Measurements from ENCODE around the gene CACNA1E.

CACNA1E gene

GRCh38 chr1:181531951-181532600 lies 48.8 kb downstream of the CACNA1E start (continued):
- TF ChIP-seq OSR1 (CRISPR knock-in tag; IDR thresholded peaks at IDR 0.05): no peak
- TF ChIP-seq, protein P1, sequence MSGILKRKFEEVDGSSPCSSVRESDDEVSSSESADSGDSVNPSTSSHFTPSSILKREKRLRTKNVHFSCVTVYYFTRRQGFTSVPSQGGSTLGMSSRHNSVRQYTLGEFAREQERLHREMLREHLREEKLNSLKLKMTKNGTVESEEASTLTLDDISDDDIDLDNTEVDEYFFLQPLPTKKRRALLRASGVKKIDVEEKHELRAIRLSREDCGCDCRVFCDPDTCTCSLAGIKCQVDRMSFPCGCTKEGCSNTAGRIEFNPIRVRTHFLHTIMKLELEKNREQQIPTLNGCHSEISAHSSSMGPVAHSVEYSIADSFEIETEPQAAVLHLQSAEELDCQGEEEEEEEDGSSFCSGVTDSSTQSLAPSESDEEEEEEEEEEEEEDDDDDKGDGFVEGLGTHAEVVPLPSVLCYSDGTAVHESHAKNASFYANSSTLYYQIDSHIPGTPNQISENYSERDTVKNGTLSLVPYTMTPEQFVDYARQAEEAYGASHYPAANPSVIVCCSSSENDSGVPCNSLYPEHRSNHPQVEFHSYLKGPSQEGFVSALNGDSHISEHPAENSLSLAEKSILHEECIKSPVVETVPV (CRISPR knock-in tag; IDR thresholded peaks at IDR 0.05): no peak

DNA sequence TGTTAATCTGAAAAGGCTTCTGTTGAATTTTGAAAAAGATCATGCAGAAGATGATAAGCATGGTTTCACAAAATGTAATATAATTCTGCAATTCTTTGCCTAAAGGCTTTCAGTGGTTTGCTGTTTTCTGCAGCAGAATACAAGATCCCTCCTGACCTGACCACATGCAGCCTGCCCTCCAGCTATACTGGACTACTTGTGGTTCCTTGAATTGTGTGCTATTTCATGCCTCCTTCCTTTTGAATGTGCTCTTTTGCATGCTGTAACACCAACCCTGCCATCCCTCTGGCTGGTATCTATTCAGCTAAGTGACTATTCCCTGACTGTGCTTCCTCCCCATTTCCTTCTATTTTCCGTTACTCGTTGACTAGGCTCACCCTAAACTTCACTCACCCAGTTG lies 55.5 kb downstream of the CACNA1E start:
- TF ChIP-seq SNAI2 (CRISPR knock-in tag; IDR thresholded peaks at IDR 0.05): no peak
- ATAC-seq: no peak

GRCh38 chr1:181541458-181541857 lies 58.1 kb downstream of the CACNA1E start:
- no peak for ATAC-seq

More at GRCh38 chr1:181541458-181541857, 58.1 kb downstream of the CACNA1E start:
- no peak for TF ChIP-seq ZNF565 (CRISPR knock-in tag; conservative IDR thresholded peaks at IDR 0.05; ENCODE audit: low read depth)
- no peak for TF ChIP-seq ZFP30 (CRISPR knock-in tag; IDR thresholded peaks at IDR 0.05)
- no peak for TF ChIP-seq SNAI2 (CRISPR knock-in tag; IDR thresholded peaks at IDR 0.05)
- TF ChIP-seq, protein P2, sequence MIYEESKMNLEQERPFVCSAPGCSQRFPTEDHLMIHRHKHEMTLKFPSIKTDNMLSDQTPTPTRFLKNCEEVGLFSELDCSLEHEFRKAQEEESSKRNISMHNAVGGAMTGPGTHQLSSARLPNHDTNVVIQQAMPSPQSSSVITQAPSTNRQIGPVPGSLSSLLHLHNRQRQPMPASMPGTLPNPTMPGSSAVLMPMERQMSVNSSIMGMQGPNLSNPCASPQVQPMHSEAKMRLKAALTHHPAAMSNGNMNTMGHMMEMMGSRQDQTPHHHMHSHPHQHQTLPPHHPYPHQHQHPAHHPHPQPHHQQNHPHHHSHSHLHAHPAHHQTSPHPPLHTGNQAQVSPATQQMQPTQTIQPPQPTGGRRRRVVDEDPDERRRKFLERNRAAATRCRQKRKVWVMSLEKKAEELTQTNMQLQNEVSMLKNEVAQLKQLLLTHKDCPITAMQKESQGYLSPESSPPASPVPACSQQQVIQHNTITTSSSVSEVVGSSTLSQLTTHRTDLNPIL (CRISPR knock-in tag; IDR thresholded peaks at IDR 0.05; ENCODE audit: low read depth): no peak
- TF ChIP-seq, protein P1 (CRISPR knock-in tag; IDR thresholded peaks at IDR 0.05): no peak
- TF ChIP-seq CSDC2 (CRISPR knock-in tag; IDR thresholded peaks at IDR 0.05): no peak
- TF ChIP-seq ISL1 (CRISPR knock-in tag; IDR thresholded peaks at IDR 0.05): no peak
- no peak for TF ChIP-seq TCF4 (CRISPR knock-in tag; IDR thresholded peaks at IDR 0.05; ENCODE audit: borderline replicate concordance)
- no peak for TF ChIP-seq PPARA (CRISPR knock-in tag; IDR thresholded peaks at IDR 0.05; ENCODE audit: borderline replicate concordance)
- TF ChIP-seq TSHZ2 (CRISPR knock-in tag; IDR thresholded peaks at IDR 0.05): no peak
- no peak for TF ChIP-seq ARNTL (CRISPR knock-in tag; IDR thresholded peaks at IDR 0.05; ENCODE audit: borderline replicate concordance, low read depth)
- no peak for TF ChIP-seq TOX (CRISPR knock-in tag; IDR thresholded peaks at IDR 0.05; ENCODE audit: borderline replicate concordance)
- no peak for TF ChIP-seq BACH2 (CRISPR knock-in tag; IDR thresholded peaks at IDR 0.05; ENCODE audit: borderline replicate concordance)
- no peak for TF ChIP-seq POU6F1 (CRISPR knock-in tag; IDR thresholded peaks at IDR 0.05; ENCODE audit: borderline replicate concordance, low read depth)
- TF ChIP-seq ESRRG (CRISPR knock-in tag; IDR thresholded peaks at IDR 0.05): no peak
- no peak for TF ChIP-seq ZNF8 (CRISPR knock-in tag; IDR thresholded peaks at IDR 0.05)
- no peak for TF ChIP-seq GLIS3 (CRISPR knock-in tag; IDR thresholded peaks at IDR 0.05)
- no peak for TF ChIP-seq ZC3H10 (CRISPR knock-in tag; IDR thresholded peaks at IDR 0.05)
- TF ChIP-seq, protein P3, sequence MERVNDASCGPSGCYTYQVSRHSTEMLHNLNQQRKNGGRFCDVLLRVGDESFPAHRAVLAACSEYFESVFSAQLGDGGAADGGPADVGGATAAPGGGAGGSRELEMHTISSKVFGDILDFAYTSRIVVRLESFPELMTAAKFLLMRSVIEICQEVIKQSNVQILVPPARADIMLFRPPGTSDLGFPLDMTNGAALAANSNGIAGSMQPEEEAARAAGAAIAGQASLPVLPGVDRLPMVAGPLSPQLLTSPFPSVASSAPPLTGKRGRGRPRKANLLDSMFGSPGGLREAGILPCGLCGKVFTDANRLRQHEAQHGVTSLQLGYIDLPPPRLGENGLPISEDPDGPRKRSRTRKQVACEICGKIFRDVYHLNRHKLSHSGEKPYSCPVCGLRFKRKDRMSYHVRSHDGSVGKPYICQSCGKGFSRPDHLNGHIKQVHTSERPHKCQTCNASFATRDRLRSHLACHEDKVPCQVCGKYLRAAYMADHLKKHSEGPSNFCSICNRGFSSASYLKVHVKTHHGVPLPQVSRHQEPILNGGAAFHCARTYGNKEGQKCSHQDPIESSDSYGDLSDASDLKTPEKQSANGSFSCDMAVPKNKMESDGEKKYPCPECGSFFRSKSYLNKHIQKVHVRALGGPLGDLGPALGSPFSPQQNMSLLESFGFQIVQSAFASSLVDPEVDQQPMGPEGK (CRISPR knock-in tag; IDR thresholded peaks at IDR 0.05; ENCODE audit: borderline replicate concordance): no peak
- no peak for TF ChIP-seq ZNF70 (CRISPR knock-in tag; IDR thresholded peaks at IDR 0.05)

Data from SK-N-SH treated with all-trans-retinoic acid at 6 μM for 48 hours (cell line).